SK-N-SH (cell line): Measurements from ENCODE around the gene LRRC40.

ENCODE experiments used
- GABPA ChIP-seq: IDR thresholded peaks from 2 replicates; pipeline ENCODE4 v1.4.0; 2012; ENCODE audit warnings: low read depth, mild to moderate bottlenecking
- MXI1 ChIP-seq: IDR thresholded peaks from 2 replicates; pipeline ENCODE4 v1.6.1; 2012; ENCODE audit warnings: mild to moderate bottlenecking, low read depth, low read length, improper control_type of control experiment
- POLR2AphosphoS5 ChIP-seq: IDR thresholded peaks from 2 replicates; pipeline ENCODE4 v1.6.1; 2012; ENCODE audit warnings: low read depth, low read length

GRCh38 chr1:70220015-70220414 lies 14.6 kb upstream of the LRRC40 start:
- TF ChIP-seq GABPA (no peak), MXI1 (no peak), POLR2AphosphoS5 (no peak)
